GM23248 (cell line): Measurements from ENCODE around the gene ENOX1. TPM values are rescaled to one million over a fixed set of nuclear protein-coding genes. Genes with fewer than 3 reads are reported as not detected.

Experiments
- DNase-seq: peaks from one replicate; pipeline ENCODE4 v3.0.0-alpha.2; 2015
- H2AFZ ChIP-seq: fragments of 200-600 bp; sonication (generic); 2 replicates; pipeline ENCODE4 v1.6.1; 2016; ENCODE audit warnings: antibody characterized with exemption
- H3F3A ChIP-seq: fragments of 200-600 bp; sonication (generic); 2 replicates; pipeline ENCODE4 v1.6.1; 2016; ENCODE audit warnings: mild to moderate bottlenecking, antibody characterized with exemption, mixed run types; ENCODE audit not compliant: insufficient read depth
- H3K27ac ChIP-seq: fragments of 200-600 bp; sonication (generic); 2 replicates; pipeline ENCODE4 v1.5.1; 2016; ENCODE audit warnings: mild to moderate bottlenecking
- H3K27me3 ChIP-seq: fragments of 200-600 bp; sonication (generic); replicated peaks from 2 replicates; pipeline ENCODE4 v1.6.1; 2016; ENCODE audit warnings: mild to moderate bottlenecking; ENCODE audit not compliant: insufficient read depth
- H3K36me3 ChIP-seq: fragments of 200-600 bp; sonication (generic); 2 replicates; pipeline ENCODE4 v1.6.1; 2016; ENCODE audit warnings: low read depth, mild to moderate bottlenecking
- H3K4me1 ChIP-seq: fragments of 200-600 bp; sonication (generic); 2 replicates; pipeline ENCODE4 v1.6.1; 2016; ENCODE audit warnings: mild to moderate bottlenecking; ENCODE audit not compliant: insufficient read depth
- H3K4me2 ChIP-seq: fragments of 200-600 bp; sonication (generic); one replicate; pipeline ENCODE4 v1.6.1; 2016; ENCODE audit warnings: mild to moderate bottlenecking; ENCODE audit not compliant: unreplicated experiment
- H3K4me3 ChIP-seq: fragments of 200-600 bp; sonication (generic); 2 replicates; pipeline ENCODE4 v1.5.1; 2016; ENCODE audit warnings: mild to moderate bottlenecking
- H3K79me2 ChIP-seq: fragments of 200-600 bp; sonication (generic); 2 replicates; pipeline ENCODE4 v1.6.1; 2016; ENCODE audit warnings: mild to moderate bottlenecking; ENCODE audit not compliant: insufficient read depth
- H3K9ac ChIP-seq: fragments of 200-600 bp; sonication (generic); 2 replicates; pipeline ENCODE4 v1.6.1; 2016; ENCODE audit warnings: mild to moderate bottlenecking
- H3K9me2 ChIP-seq: fragments of 200-600 bp; sonication (generic); 2 replicates; pipeline ENCODE4 v1.6.1; 2016; ENCODE audit warnings: mixed run types, mild to moderate bottlenecking, moderate library complexity; ENCODE audit not compliant: insufficient read depth
- H3K9me3 ChIP-seq: fragments of 200-600 bp; sonication (generic); one replicate; pipeline ENCODE4 v1.6.1; 2017; ENCODE audit warnings: low read depth
- H4K20me1 ChIP-seq: fragments of 200-600 bp; sonication (generic); 2 replicates; pipeline ENCODE4 v1.6.0; 2016; ENCODE audit not compliant: insufficient read depth
- EZH2 ChIP-seq: fragments of 200-600 bp; sonication (generic); IDR thresholded peaks from 2 replicates; pipeline ENCODE4 v1.6.1; 2018; ENCODE audit warnings: antibody characterized with exemption, mild to moderate bottlenecking; ENCODE audit not compliant: insufficient read depth, poor library complexity, severe bottlenecking
- EZH2phosphoT487 ChIP-seq: fragments of 200-600 bp; sonication (generic); IDR thresholded peaks from 2 replicates; pipeline ENCODE4 v1.6.1; 2018; ENCODE audit warnings: antibody characterized with exemption, moderate library complexity, mild to moderate bottlenecking, low read depth; ENCODE audit not compliant: insufficient read depth
- WGBS, 2 experiments: methylation state at CpG; one replicate each; pipeline ENCODE4 v1.1.6; 2015 to 2017; ENCODE audit warnings: low lambda C conversion rate in 2 of 2, low coverage in 1 of 2; ENCODE audit errors: missing lambda C conversion rate in 2 of 2; 5-methylcytosine and 5-hydroxymethylcytosine counted together
- in situ Hi-C: fragments of 300-500 bp; cut with MboI; formaldehyde crosslinking; loops from 2 replicates; pipeline ENCODE4 v1.15.0; 2020
- polyA plus RNA-seq: library from polyadenylated mRNA; unstranded; fragments of >200 nt; fragmentation: Nextera tagmentation; extraction: Ambion mirVana; gene quantifications from 2 replicates; pipeline ENCODE4 v1.2.1, GENCODE V29; 2016
- total RNA-seq: library from RNA; depleted of rRNA; stranded (reverse); fragments of >200 nt; shearing (Covaris generic); gene quantifications from 2 replicates; pipeline ENCODE4 v1.2.3, GENCODE V29; 2014

Gene ENOX1
- total and polyA plus RNA-seq, 2 experiments from 2014 or later = 1.8 to 3.2 TPM

DNA sequence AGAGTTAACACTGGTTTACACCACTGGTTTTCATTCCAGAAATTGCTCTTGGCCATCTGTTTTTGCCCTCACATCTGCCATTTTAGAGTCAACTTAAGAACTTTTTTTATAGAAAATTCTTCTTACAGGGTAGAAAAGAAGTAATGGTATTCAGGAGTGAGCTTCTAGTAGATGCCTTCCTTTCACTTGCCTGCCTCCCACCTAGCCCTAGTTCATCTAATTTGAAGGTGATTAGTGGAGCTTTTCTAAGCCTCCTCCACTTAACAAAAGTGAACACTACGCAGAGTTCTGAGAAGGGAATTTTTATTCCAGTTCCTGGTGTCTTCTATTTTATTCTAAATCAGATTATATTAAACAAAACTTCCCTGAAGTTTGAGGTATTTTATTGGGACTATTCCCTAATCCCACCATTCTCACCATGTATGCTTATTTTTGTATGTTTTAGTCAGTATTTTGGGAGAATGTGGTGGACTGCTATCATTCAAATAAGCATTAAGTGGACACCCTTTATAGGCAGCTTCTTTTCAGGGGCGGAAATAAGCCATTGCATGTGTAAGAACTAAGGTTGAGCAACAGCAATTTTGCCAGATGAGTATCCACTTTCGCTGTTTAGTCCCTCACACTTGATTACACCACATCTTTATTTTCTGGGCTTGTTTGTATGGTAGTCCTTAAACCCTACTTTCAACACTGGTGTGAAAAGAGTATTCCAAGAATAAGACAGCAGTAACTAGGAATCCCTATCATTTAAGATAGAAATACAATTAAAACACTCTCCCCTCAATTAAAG lies 156.9 kb downstream of the ENOX1 start:
- in situ Hi-C loops = no loop called here
- no peaks in the 10 kb centered on the region for H3K79me2 ChIP-seq
- H3K4me1 ChIP-seq = no peaks in the 10 kb centered on the region
- H3F3A ChIP-seq = no peaks in the 10 kb centered on the region
- DNase-seq = peak; percentile 42
- no peak overlapping the region for H3K4me2 ChIP-seq
- no peak overlapping the region for H3K9ac ChIP-seq
- H3K9me3 ChIP-seq = no peaks in the 10 kb centered on the region
- H3K36me3 ChIP-seq = no peaks in the 10 kb centered on the region
- no peaks in the 10 kb centered on the region; the same call in 1 of the 2 replicates for H4K20me1 ChIP-seq
- H3K4me3 ChIP-seq = no peak overlapping the region
- no peak overlapping the region for H3K27ac ChIP-seq
- H3K27me3 ChIP-seq = no peaks in the 10 kb centered on the region
- H3K9me2 ChIP-seq = no peaks in the 10 kb centered on the region
- 88% methylated on average over 3 of the region's 3 CpGs for WGBS, 2 experiments
- H2AFZ ChIP-seq = no peak overlapping the region
- TF ChIP-seq EZH2 = no peak
- no peak for TF ChIP-seq EZH2phosphoT487

DNA sequence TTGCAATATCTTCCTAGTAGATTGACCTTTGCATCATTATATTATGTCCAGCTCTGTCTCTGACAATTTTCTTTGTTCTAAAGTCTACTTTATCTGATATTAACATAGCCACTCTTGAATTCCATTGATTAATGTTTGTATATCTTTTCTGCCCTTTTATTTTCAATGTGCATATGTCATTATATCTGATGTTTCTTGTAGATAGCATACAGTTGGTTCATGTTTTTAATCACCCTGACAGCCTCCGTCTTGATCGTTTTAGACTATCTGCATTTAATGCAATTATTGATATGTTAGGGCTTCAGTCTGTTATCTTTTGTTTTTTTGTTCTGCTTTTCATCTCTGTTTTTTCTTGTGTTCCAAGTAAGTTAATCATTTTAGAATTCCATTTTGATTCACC lies 159.8 kb downstream of the ENOX1 start:
- H3K4me2 ChIP-seq = no peak overlapping the region
- H3K9me3 ChIP-seq = no peaks in the 10 kb centered on the region
- no peak overlapping the region for H3K4me3 ChIP-seq
- no peaks in the 10 kb centered on the region for H3F3A ChIP-seq
- no peaks in the 10 kb centered on the region for H3K79me2 ChIP-seq
- H2AFZ ChIP-seq = no peak overlapping the region
- H3K36me3 ChIP-seq = no peaks in the 10 kb centered on the region
- H4K20me1 ChIP-seq = no peaks in the 10 kb centered on the region; the same call in 1 of the 2 replicates
- in situ Hi-C loops = no loop called here
- H3K27ac ChIP-seq = no peak overlapping the region
- no peaks in the 10 kb centered on the region for H3K27me3 ChIP-seq
- H3K9ac ChIP-seq = no peak overlapping the region
- DNase-seq = no peak
- 67 to 69% methylated on average over 2 of the region's 2 CpGs for WGBS, 2 experiments
- TF ChIP-seq EZH2 = no peak
- TF ChIP-seq EZH2phosphoT487 = no peak
- 0 out of 2 replicates have a peak, but pooled peaks cover 7% of the 10 kb centered on the region for H3K9me2 ChIP-seq
- H3K4me1 ChIP-seq = no peaks in the 10 kb centered on the region

DNA sequence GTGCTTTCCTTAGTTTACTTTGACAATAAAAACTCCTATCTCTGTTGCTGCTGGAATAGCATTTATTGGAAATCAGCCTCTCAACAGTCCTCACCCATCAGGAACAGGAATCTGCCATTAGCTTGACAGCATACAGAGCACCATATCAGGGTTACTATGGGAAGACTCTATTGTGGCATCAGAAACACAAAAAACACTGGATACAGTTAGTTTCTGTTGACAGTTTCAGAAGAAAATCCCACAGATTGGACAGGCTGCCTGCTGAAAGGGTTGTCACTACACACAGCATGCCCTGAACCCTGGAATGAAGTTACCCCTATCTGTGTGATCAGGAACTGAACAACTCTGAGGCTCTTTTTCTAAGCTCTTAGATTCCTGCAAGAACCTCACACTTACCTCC lies 172.7 kb downstream of the ENOX1 start:
- Histone ChIP-seq H3K4me1 (no peaks in the 10 kb centered on the region), H3K9ac (no peak overlapping the region), H3K36me3 (no peaks in the 10 kb centered on the region), H4K20me1 (no peaks in the 10 kb centered on the region), H3K27me3 (no peaks in the 10 kb centered on the region), H3K79me2 (no peaks in the 10 kb centered on the region), H3K4me3 (no peak overlapping the region), H3K9me3 (no peaks in the 10 kb centered on the region), H3F3A (no peaks in the 10 kb centered on the region), H3K4me2 (no peak overlapping the region), H3K27ac (no peak overlapping the region), H3K9me2 (0 out of 2 replicates have a peak, but pooled peaks cover 4% of the 10 kb centered on the region), H2AFZ (no peak overlapping the region)
- TF ChIP-seq EZH2phosphoT487 (no peak), EZH2 (no peak)
- DNase-seq = no peak
- in situ Hi-C loops = no loop called here

DNA sequence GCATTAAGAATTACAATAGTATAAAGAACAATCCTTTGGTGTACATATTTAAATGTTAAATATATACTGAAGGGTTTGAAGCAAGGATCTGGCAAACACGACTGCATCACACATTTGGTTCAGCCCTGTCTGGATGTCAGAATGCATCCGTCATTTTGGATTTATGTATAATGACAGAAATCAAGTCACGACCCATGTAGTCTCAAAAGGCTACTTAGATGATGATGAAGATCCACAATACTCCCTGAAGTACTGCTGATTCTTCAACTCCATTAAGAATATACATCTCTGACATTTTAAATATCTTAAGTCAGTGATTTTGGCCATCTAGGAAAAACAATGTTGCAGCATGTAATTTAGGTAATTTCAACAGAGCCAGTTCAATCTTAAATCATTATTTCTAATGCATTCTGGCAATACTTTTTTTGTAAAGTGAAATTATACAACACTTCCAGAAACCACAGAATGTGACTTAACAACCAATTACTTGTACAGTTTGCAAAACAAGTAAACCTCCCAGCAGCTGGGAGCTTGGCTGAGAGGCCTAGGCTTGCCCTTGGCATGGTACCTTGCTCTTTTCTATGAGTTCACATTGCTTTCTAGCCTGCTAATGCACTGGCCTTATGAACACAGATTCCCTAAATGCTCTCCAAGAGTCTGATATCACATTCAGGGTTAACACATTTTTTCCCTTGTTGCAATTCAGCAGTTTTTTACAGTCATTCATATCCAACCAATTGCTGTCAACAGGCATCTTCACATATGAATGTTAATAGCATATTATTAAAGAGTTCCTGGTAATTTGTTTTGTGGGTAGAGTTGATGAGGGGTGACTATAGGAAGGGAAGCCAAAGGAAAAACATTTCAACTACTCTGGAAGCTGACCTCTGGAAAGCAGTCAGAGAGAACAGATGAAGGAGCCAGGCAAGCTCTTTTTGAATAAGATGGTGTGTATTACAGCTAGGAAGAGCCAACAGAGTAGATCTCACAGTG lies 175.2 kb downstream of the ENOX1 start:
- Histone ChIP-seq H3K79me2 (no peaks in the 10 kb centered on the region), H3K4me2 (no peak overlapping the region), H3K9ac (no peak overlapping the region), H3K4me3 (no peak overlapping the region), H3K27ac (no peak overlapping the region), H3K9me3 (no peaks in the 10 kb centered on the region), H4K20me1 (no peaks in the 10 kb centered on the region), H3K27me3 (no peaks in the 10 kb centered on the region), H2AFZ (no peak overlapping the region), H3F3A (no peaks in the 10 kb centered on the region), H3K36me3 (no peaks in the 10 kb centered on the region), H3K4me1 (no peaks in the 10 kb centered on the region), H3K9me2 (0 out of 2 replicates have a peak, but pooled peaks cover 4% of the 10 kb centered on the region)
- in situ Hi-C loops = no loop called here
- DNase-seq = no peak
- WGBS, 2 experiments = 57 to 70% methylated on average over 3 of the region's 3 CpGs
- TF ChIP-seq EZH2 (no peak), EZH2phosphoT487 (no peak)
